ENCODE data around the gene CHST7.
"Not testable (repeated sequence)": the region's sequence is repeated elsewhere in the genome, so short reads cannot be mapped to it uniquely, and the experiment has no call there.

Gene CHST7, protein sequence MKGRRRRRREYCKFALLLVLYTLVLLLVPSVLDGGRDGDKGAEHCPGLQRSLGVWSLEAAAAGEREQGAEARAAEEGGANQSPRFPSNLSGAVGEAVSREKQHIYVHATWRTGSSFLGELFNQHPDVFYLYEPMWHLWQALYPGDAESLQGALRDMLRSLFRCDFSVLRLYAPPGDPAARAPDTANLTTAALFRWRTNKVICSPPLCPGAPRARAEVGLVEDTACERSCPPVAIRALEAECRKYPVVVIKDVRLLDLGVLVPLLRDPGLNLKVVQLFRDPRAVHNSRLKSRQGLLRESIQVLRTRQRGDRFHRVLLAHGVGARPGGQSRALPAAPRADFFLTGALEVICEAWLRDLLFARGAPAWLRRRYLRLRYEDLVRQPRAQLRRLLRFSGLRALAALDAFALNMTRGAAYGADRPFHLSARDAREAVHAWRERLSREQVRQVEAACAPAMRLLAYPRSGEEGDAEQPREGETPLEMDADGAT

DNA sequence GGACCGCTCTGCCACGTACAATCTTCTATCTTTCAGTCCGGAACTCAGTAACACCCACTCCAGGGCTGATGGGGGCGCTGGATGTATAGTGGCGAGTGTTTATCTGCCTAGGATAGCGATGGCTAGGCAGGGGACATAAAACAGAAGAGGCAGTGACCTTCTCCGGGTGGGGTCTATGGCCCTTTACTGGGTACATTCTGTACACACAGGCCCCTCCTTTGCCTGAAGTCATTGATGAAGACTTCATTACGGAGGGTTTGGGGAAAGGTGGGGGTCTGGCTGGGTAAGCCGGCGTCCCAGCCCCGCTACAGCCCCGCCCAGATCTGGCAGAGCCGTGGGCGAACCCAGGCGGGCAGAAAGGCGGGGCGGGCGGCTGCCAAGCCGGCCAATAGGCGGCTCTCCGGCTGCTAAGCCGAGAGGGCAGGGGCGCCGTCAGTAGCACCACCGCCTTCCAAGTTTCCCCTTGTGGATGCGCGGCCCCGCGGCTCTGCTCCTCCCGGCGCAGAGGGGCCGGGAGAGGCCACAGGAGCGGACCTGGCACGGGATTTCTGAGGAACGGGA is at the start of gene CHST7:
Gene CHST7, plus strand, starts transcription at position 435 of the 561 bp plus-strand sequence. CDS start 167 bp downstream, outside the sequence.
- peak; percentile 48 for DNase-seq

DNA sequence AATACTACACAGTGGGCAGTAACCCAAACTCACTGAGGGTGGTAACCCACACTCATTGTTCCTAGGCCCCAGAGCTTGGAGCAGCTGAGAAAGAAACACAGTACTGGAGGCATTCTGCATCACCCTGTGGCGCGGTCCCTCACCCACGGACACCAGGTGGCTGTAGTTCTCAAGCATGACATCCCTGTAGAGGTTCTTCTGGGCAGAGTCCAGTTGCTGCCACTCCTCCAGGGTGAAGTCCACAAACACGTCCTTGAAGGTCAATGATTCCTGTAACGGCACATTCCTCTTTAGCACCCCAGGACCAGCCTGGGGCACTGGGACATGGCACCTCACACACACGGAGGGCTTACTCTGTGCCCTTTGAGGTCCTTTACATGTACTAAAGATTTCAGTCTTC is 44.9 kb upstream of the CHST7 start:
- not testable (repeated sequence) for DNase-seq

DNA sequence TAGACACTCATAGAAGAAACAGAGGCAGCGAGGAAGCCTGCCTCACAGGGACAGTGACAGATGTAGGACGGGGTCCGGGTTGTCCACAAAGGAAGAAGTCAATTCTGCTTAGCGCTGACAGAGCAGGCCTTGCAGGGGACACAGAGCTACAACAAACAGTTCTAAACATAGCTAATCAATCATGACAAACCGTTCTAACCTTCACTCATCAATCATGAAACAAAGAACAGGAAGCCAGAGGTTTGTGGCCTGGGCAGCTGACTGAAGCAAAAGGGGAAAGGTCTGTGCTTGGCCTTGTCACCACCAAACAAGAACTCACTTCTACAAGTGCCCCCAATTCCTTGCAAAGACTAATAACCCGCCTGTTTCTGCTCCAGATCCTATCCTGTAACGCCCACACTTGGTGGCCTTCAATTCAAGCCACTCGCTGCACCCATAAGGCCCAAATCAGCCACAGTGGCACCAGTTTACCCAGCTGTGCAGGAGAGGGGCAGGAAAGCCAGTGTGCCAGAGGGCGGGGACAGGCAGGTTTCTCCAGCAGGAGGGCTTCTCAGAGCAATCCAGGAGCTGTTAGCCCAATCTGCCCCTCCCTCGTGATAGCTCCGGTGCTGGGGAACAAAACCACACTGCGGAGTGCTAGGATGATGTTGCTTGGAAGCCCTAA is 43.7 kb upstream of the CHST7 start:
- DNase-seq: not testable (repeated sequence)

DNA sequence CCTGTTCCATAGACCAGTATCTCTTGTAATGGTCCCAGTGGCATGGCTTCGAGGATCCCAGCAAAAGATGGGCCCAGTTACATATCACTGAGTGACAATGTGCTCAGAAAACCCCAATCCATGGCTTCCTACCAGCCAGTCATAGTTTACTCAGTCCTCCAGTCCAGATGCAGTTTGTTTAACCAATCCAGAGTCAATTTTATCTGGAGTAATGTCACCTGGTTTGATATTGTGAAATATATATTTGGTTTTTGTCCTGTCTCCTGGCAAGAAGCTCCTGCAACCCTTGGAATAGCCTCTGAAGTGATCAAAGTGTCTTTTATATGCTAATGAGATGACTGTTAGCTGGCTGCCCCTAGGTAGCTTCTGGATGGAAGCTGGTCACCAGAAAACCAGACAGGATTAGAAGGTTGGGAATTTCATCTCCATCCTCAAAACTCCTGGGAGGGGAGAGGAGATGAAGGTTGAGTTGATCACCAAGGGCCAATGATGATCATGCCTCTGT is 43.1 kb upstream of the CHST7 start:
- DNase-seq: not testable (repeated sequence)

DNA sequence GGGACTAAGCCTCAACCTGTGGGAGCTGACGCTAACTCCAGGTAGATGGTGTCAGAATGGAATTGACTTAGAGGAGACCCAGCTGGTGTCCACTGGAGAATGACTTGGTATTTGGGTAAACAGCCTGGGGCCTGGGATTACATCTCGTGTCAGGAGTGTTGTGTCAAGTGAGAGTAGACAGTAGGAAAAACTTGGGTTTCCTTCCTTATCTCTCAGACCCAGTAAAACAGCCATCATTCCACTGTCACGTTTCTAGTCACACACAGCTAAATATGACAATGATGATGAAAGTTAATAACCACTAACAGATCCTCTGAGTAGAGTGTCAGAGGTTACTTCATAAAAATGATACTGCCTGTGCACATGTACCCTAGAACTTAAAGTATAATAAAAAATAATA is 42.1 kb upstream of the CHST7 start:
- DNase-seq: no peak

DNA sequence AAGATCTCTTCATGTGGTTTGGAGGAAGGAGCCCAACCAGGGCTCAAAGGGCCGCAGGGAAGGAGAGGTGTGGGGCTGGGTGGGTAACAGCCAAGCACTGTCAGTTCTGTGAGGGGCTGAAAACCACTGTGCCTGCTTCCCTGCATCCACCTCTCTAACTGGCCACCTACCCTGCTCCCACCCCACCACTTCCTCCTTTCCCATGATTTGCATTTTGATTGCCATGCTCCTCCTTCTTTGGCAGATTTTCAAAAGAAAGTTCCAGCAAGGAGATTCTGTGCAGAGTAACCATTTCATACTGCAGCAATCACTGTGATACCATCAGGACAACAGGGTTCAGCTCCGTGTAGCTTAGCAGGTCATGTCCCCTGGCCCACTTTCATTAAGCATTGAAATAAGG is 30.1 kb upstream of the CHST7 start:
- no peak for DNase-seq

DNA sequence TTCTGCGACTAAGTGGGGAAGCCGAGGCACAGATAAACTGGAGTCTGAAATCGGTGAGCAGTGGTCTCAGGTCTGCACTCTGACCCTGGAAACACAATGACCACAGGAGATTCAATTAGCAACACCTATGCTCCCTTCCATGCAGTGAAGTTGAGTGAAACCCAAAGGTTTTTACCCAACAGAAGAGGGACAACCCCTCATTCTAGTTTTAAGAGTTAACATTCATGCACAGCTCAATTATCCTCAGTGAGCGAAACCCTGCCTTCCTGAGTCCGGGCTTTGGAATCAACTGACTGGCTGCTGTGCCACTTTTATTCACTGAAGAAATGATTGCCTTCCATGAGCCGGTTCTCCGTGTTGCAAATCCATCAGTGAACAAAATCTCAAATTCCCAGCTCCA is 29.0 kb upstream of the CHST7 start:
- not testable (repeated sequence) for DNase-seq

DNA sequence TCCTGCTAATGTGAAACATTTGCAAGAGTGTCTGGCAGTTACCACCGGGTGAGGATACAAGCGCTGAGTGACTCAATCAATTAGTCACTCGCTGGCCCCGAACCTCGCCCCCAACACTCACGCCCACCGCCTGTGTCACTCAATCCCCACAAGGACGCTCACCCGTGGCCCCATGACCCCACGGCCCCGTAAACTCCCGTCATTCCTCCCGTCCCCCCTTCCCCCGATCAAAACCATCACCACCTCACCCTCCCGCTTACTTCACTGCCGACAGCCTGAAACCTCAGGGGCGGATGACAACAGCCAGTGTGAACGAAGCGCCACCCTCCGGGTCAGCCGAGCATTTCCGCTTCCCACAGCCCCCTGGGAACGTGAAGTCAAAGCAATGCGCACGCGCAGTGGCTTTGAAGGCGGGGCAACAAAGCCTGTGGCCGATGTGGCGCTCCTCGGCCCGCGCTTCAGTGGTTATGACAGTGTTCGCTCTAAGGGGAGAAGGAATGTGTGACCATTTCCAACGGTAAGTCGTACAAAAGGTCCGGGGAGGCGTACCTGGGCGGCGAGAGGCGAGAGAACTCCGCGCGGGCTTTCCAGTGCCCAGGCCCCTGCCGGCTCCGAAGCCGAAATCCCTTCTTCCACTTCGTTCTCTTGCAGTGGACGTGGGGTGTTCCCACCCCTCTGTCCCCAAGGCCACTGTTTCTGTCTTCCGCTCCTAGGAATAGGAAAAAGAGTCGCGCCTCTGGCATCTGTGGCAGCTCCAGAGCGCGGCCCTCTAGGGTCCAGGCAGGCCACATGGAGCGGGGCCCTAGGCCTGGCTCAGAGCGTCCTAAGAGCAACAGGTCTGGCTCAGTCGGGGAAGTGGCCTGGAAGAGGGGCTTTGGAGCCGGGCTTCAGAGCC is 28.2 kb upstream of the CHST7 start, which contains the start of gene ZNF674:
Gene ZNF674, minus strand, starts transcription at position 311 of the 895 bp plus-strand sequence. CDS start 3,334 bp downstream, outside the sequence.
- peak; percentile 76 for DNase-seq

DNA sequence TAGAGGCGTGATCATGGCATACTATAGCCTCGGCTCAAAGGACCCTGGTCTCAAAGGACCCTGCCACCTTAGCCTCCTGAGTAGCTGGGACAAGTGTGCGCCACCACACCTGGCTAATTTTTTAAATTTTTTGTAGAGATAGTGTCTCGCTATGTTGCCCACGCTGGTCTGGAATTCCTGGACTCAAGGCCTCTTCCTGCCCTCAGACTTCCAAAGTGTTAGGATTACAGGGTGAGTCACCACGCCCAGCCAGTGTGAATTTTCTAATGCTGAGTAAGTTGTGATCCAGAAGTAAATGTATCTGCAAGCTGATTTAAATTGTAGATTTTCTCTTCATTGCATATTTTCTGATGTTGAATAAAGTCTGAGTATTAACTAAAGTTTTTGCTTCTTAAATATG is 25.7 kb upstream of the CHST7 start:
- peak; percentile 72 for DNase-seq

DNA sequence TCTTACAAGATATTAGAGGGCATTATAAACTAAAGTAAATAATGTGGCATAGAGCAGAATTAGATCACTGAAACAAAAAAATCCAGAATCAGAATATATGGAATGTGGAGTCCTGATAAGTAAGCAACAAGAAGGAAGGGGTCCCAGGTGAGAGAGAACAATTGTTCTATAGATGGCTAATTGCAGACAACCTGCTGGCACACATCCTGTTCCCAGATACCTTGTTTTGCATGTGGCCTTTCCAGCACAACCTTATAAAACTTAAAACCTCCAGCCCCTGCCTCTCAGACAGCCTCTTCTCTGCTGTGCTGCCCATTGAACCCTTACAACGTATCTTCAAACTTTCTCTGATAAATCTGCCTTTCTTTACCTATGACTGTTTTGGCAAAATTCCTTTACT is 23.7 kb upstream of the CHST7 start:
- no peak for DNase-seq

DNA sequence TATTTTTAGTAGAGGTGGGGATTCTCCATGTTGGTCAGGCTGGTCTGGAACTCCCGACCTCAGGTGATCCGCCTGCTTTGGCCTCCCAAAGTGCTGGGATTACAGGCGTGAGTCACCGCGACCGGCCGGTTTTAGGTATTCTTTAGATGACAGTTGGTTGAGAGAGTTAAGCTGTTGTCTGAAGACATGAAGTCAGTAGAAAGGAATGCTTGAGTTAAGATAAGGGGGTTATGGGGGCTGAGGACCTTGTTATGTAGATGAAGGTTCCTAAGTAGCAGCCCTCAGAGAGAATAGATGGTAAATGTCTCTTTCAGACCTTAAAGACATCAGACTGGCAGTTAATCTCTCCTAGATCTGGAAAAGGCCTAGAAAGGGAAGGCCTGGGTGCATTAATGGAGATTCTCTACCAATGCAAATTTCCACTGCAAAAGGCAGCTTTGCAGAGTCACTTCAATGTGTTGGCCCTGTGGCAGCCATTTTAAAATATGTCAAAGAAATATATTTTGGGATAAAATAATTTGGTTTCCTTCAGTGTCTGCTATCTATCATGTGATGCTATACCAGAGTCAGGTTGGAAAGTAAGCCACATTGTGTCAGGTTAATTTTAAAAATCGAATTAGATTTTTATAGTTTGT is 22.0 kb upstream of the CHST7 start:
- DNase-seq: peak; percentile 84

DNA sequence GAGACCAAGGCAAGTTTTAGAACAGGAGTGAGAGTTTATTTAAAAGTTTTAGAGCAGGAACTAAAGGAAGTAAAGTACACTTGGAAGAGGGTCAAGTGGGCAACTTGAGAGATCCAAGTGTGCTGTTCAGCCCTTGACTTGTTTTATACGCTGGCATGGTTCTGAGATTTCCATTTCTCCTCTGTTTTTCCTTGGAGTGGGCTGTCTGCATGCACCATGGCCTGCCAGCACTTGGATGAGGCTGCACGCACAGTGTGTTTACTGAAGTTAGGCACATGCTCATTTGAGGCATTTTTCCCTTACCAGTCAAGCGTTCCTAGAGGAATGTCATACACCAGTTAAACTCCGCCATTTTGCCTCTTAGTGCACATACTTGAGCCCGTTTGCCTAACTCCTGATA is 19.6 kb upstream of the CHST7 start:
- no peak for DNase-seq

DNA sequence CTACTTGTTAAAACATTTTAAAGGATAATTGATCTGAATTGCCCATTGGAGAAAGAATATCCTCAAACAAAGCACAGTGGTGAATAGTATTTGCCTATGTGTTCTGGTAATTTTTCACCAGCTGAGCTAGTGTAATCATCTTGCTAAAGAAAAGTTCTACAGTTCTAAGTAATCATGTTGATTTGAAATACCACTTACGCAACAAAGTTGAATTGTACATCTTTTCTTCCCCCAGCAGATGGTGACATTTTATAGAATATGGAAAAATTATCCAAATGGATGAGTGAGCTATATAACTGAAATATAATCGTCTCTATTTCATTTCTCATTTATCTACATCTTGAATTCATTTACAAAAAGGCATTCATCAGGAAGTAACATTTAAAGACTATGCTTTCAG is 18.6 kb upstream of the CHST7 start:
- DNase-seq: no peak

DNA sequence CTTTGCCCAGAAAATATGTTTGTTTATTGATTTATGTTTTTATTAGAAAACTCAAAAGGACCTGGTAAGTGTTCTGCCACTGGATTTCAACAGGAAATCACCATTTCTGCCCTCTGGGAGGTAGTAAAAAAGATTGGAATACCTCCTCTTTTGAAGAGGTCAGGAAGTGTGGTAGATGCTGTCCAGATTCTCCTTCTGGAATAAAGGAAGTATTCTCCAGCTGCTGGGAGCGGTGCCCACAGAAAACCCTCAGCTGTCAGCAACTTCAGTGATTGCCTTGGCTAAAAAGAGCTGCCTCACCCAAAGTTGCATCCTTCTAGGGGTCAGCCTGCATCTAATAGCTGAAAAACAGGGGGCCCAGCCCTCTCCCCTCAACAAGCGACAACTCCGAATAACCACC is 14.5 kb upstream of the CHST7 start:
- DNase-seq: no peak

DNA sequence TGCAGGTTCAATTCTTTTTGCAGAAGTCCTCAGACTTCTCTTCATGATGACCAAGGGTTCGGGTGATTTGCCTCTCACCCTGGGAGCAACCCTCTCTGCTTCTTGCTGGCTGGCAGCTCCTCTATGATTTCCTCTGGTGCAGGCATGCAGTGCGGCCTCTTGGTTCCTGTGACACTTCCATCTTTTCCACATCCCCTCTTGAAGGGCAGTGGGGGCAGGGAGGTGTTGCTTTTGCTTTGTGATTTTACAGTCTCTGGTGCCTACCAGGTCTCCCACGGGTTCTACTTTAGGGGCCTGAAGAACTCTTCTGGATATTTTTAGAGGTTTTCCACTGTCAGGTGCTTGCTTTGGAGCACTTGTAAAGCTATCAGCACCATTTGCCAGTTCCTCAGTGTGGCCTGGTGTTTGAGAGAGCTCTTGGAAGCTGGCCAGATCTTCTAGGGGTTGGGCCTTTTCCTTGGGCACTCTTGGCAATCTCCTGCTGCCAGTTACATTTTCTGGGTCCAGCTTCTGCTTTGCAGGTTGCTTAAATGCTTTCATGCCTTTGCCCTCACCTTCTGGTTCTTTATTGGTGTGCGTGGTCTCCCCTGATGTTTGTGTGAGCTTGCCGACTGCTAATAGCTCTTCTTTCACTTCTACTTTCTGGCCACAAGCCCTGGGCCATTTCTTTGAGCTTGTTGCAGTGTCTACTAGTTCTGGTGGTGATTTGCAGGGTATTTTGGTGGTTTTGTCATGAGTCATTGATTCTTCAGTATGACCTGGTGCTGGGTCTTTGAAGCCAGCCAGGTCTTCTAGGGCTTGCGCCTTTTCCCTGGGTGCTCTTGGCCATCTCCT is 11.5 kb upstream of the CHST7 start:
- no peak for DNase-seq

DNA sequence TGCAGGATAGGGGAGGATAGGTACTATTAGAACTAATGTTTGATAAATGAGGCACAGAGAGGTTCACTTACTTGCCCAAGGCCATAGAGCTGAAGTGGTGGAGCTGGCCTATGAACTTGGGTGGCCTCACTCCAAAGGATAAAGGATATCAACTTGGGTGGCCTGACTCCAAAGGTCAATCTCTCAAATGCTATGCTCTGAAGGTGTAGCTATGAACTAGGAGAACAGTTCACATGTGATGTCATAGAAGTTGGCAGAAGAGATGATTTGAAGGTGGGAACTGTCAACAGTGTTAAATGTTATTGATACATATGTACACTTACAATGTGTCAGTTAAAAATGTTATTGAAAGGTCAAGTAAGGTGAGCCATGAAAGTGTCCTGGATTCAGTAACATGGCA is 6.2 kb upstream of the CHST7 start:
- DNase-seq: no peak

DNA sequence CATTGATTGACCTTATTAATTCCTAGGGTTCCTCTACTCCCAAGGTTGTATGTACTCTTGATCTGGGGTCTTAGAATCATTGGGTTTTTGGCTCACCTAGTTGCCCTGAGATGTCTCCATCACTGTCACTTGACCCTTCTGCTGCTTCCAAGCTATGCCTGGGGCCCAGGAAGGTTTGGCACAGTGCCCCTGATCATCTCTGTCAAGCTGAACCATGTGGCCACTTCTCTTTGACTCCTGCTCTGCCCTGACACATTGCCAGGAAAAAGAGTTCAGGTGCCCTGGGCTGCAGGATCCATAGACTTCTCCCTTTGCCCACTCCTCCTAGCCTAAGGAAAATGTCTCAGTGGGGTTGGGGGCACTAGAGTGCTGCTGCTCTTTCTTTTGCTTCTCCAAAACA is 3.9 kb upstream of the CHST7 start:
- DNase-seq: no peak

DNA sequence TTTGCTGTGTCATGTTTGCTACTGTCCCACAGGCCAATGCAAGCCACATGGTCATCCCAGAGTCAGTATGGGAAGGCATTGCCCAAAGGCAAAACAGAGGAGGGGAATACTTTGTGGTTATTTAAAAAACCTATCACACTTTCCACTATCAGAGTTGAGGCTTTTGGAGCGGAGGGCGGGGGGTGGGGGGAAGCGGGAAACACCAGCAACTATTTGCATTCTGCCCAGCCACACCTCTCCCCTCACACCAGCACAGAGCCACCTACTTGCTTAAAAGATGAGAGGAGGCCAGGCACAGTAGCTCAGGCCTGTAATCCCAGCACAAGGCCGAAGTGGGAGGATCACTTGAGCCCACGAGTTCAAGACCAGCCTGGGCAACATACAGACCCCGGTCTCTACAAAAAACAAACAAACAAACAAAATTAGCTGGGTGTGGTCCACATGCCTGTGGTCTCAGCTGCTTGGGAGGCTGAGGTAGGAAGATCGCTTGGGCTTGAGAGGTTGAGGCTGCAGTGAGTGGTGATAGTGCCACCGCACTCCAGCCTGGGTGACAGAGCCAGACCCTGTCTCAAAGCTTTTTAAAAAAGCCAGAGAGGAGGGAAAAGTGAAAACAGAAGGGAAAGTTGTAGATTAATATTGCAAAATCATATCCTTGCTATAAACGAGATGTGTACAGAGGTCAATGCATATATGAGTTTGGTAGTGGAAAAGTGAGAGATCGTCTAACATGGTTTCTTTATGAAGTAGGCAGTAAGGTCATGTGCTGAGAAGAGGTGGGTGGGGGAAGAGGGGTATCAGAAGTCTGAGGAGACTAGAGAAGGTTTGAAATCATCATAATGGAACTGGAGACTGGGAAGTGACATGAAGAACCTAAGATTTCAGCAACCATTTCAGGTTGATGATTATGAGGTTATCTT is 1.9 kb upstream of the CHST7 start:
- DNase-seq: no peak

DNA sequence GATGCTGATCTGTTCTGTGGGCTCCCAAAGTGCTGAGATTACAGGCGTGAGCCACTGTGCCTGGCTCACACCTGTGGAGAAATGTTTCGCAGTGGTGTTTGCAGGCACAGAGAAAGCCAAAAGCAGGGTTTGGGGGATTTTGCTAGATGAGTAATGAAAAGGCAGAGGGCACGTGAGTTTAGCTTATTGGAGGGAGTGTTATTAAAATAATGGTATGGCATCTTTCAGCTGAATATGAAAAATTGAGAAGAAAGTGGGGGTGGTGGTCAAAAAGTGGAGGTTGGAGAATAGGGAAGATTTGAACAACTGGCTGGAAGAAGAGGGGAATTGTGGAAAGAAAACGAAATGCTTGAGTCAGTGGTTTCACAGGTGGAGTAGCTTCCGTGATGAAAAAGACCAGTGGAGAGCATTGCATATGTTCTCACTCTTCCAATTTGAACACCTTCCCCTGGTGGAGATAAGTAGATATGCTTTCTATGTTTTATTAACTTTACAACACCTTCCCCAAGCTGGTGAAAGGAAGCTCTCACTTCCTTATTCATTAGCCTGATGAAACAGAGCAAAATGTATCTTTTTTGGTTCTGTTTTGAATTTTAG is 1.1 kb upstream of the CHST7 start:
- no peak for DNase-seq
